AG04450 (cell line): ENCODE results near the gene MMP28. TPM values are rescaled to one million over a fixed set of nuclear protein-coding genes. Genes with fewer than 3 reads are reported as not detected.

Experiments
- CTCF ChIA-PET: fragments of 300-600, 350-600 bp; formaldehyde crosslinking; extraction: SDS; loops from one replicate; lab custom pipeline; 2022; ENCODE audit warnings: antibody characterized with exemption, inconsistent platforms; lab: Charles Lee
- POLR2A ChIA-PET: fragments of 350-600 bp; formaldehyde crosslinking; extraction: SDS; loops from one replicate; lab custom pipeline; 2021; ENCODE audit warnings: antibody characterized with exemption, inconsistent platforms; lab: Yijun Ruan, JAX
- DNase-seq: peaks from one replicate; pipeline ENCODE4 v3.0.0-alpha.2; 2011; ENCODE audit warnings: low read depth, low spot score
- H3K27ac ChIP-seq: one replicate; pipeline ENCODE4 v1.5.1; 2012; ENCODE audit warnings: low read depth, low read length, control low read depth
- H3K27me3 ChIP-seq: one replicate; pipeline ENCODE4 v1.6.0; 2012; ENCODE audit warnings: low read length; ENCODE audit not compliant: control insufficient read depth, insufficient read depth
- H3K4me3 ChIP-seq: 2 replicates; pipeline ENCODE4 v1.5.1; 2011; ENCODE audit warnings: mild to moderate bottlenecking, low read depth, low read length, control low read depth
- H3K9me3 ChIP-seq: 2 replicates; pipeline ENCODE4 v1.5.1; 2012; ENCODE audit warnings: low read length; ENCODE audit not compliant: control insufficient read depth, insufficient read depth
- CTCF ChIP-seq: IDR thresholded peaks from 2 replicates; pipeline ENCODE4 v1.5.1; 2011; ENCODE audit warnings: low read depth, low read length, control low read depth, inconsistent platforms
- polyA plus RNA-seq: library from polyadenylated mRNA; depleted of rRNA; stranded (reverse); fragments of >200 nt; gene quantifications from 2 replicates; pipeline ENCODE4 v1.2.3, GENCODE V29; 2011; rRNA removed

MMP28 gene
- polyA plus RNA-seq, 1 experiment: 0.17 TPM

GRCh38 chr17:35717475-35717874 is 78.0 kb downstream of the MMP28 start:
- H3K4me3 ChIP-seq: no peak overlapping the region

GRCh38 chr17:35716897-35717465 is 78.5 kb downstream of the MMP28 start:
- Histone ChIP-seq H3K4me3 (no peak overlapping the region), H3K9me3 (no peaks in the 10 kb centered on the region), H3K27ac (no peak overlapping the region), H3K27me3 (no peaks in the 10 kb centered on the region)
- ChIA-PET POLR2A (interaction anchor here (1.2 kb wide), 1 partner anchor 9 kb away, joined by 6 read pairs; no protein-coding TSS in a partner anchor), CTCF (interaction anchor here (3.1 kb wide), 1 partner anchor 31 kb away, joined by 11 read pairs; no protein-coding TSS in a partner anchor)
- DNase-seq: no peak
- no peak for TF ChIP-seq CTCF

More at GRCh38 chr17:35717475-35717874, 78.0 kb downstream of the MMP28 start:
- no peak for TF ChIP-seq CTCF
- no peak for DNase-seq
- ChIA-PET CTCF (interaction anchor here (3.1 kb wide), 1 partner anchor 30 kb away, joined by 11 read pairs; no protein-coding TSS in a partner anchor), POLR2A (interaction anchor here (1.2 kb wide), 1 partner anchor 9 kb away, joined by 6 read pairs; no protein-coding TSS in a partner anchor)
- Histone ChIP-seq H3K27me3 (no peaks in the 10 kb centered on the region), H3K27ac (no peak overlapping the region), H3K9me3 (no peaks in the 10 kb centered on the region)

- ChIA-PET CTCF (interaction anchor here (3.1 kb wide), 1 partner anchor 31 kb away, joined by 11 read pairs; no protein-coding TSS in a partner anchor), POLR2A (no interaction called here)
These were observed 79.3 kb downstream of the MMP28 start for GRCh38 chr17:35716173-35716572.

More at GRCh38 chr17:35716173-35716572, 79.3 kb downstream of the MMP28 start:
- DNase-seq: no peak
- Histone ChIP-seq H3K27me3 (no peaks in the 10 kb centered on the region), H3K4me3 (no peak overlapping the region), H3K9me3 (no peaks in the 10 kb centered on the region), H3K27ac (no peak overlapping the region)
- TF ChIP-seq CTCF: no peak

Other genes starting within 250 kb of the MMP28 start
- gene SLFN14, start 234.8 kb downstream of the MMP28 start, polyA plus RNA-seq: not detected in 2 replicates
- gene PEX12, start 217.1 kb downstream of the MMP28 start, polyA plus RNA-seq: 8.3 and 10.2 TPM in 2 replicates
- 234 and 258 TPM in 2 replicates for gene AP2B1, start 208.3 kb downstream of the MMP28 start, polyA plus RNA-seq
- gene RASL10B, start 64.0 kb downstream of the MMP28 start, polyA plus RNA-seq: 3.3 and 4.3 TPM in 2 replicates
- not detected in 2 replicates for gene GAS2L2, start 42.4 kb downstream of the MMP28 start, polyA plus RNA-seq
- not detected in 2 replicates for gene C17orf50, start 34.8 kb downstream of the MMP28 start, polyA plus RNA-seq
- 51.6 and 66.1 TPM in 2 replicates for gene TAF15, start 13.8 kb upstream of the MMP28 start, polyA plus RNA-seq
- gene HEATR9, start 73.2 kb upstream of the MMP28 start, polyA plus RNA-seq: not detected in 2 replicates
- not detected in 2 replicates for gene CCL5, start 84.7 kb upstream of the MMP28 start, polyA plus RNA-seq
- gene RDM1, start 135.1 kb upstream of the MMP28 start, polyA plus RNA-seq: not detected in 2 replicates
- gene LYZL6, start 148.1 kb upstream of the MMP28 start, polyA plus RNA-seq: not detected in 2 replicates
- not detected in 2 replicates for gene CCL16, start 185.9 kb upstream of the MMP28 start, polyA plus RNA-seq
- gene CCL14, start 191.1 kb upstream of the MMP28 start, polyA plus RNA-seq: not detected in 2 replicates
- gene CCL15, start 205.9 kb upstream of the MMP28 start, polyA plus RNA-seq: not detected in 2 replicates
- gene CCL23, start 222.3 kb upstream of the MMP28 start, polyA plus RNA-seq: not detected in 2 replicates